WTC11 (cell line): ENCODE measurements around the gene ZNF276. TPM values are rescaled to one million over a fixed set of nuclear protein-coding genes. Genes with fewer than 3 reads are reported as not detected.

Experiments used
- ATAC-seq: fragments of 200-7000 bp; cut with Tn5 transposase; 2 replicates; pipeline ENCODE4 v1.10.0; 2021; ENCODE audit warnings: mild to moderate bottlenecking, moderate library complexity
- CTCF ChIA-PET: fragments of 300-600 bp; sonication (Branson Sonifier 250); formaldehyde crosslinking; loops from one replicate; lab custom pipeline; 2021; ENCODE audit warnings: antibody characterized with exemption; lab: Charles Lee
- POLR2A ChIA-PET: fragments of 350-600 bp; sonication (Branson Sonifier 250); formaldehyde crosslinking; loops from one replicate; lab custom pipeline; 2021; ENCODE audit warnings: antibody characterized with exemption; lab: Charles Lee
- DNase-seq: peaks from one replicate; pipeline ENCODE4 v3.0.0; 2021; ENCODE audit warnings: low spot score
- H3K27ac Mint-ChIP-seq: 2 replicates; pipeline ENCODE4 v1.8.0; 2021; ENCODE audit warnings: mixed read lengths
- H3K27me3 Mint-ChIP-seq: 2 replicates; pipeline ENCODE4 v1.8.0; 2021; ENCODE audit warnings: low read depth, mild to moderate bottlenecking, moderate library complexity, mixed read lengths
- H3K36me3 Mint-ChIP-seq: 2 replicates; pipeline ENCODE4 v1.8.0; 2021; ENCODE audit warnings: mixed read lengths
- H3K4me1 Mint-ChIP-seq: 2 replicates; pipeline ENCODE4 v1.8.0; 2022; ENCODE audit warnings: mixed read lengths
- H3K4me3 Mint-ChIP-seq: 2 replicates; pipeline ENCODE4 v1.8.0; 2021; ENCODE audit warnings: mild to moderate bottlenecking, moderate library complexity, mixed read lengths
- H3K9me3 Mint-ChIP-seq: 2 replicates; pipeline ENCODE4 v1.8.0; 2021; ENCODE audit warnings: mixed read lengths
- ARID4B ChIP-seq: sonication (generic); formaldehyde crosslinking; IDR thresholded peaks from 2 replicates; pipeline ENCODE4 v1.8.0; 2023; ENCODE audit warnings: missing genetic modification reagents, mild to moderate bottlenecking, borderline replicate concordance
- ATF1 ChIP-seq: sonication (generic); formaldehyde crosslinking; IDR thresholded peaks from 2 replicates; pipeline ENCODE4 v1.8.1; 2023; ENCODE audit warnings: mild to moderate bottlenecking, moderate library complexity, missing genetic modification reagents
- ELF4 ChIP-seq: sonication (generic); formaldehyde crosslinking; IDR thresholded peaks from 2 replicates; pipeline ENCODE4 v1.8.1; 2022; ENCODE audit warnings: low read depth, mild to moderate bottlenecking, moderate library complexity, missing genetic modification reagents
- ETV6 ChIP-seq: sonication (generic); formaldehyde crosslinking; IDR thresholded peaks from 2 replicates; pipeline ENCODE4 v1.8.1; 2022; ENCODE audit warnings: mild to moderate bottlenecking, missing genetic modification reagents
- FOXK1 ChIP-seq: sonication (generic); formaldehyde crosslinking; IDR thresholded peaks from 2 replicates; pipeline ENCODE4 v1.8.0; 2022; ENCODE audit warnings: mild to moderate bottlenecking, moderate library complexity, missing genetic modification reagents
- FOXP4 ChIP-seq: sonication (generic); formaldehyde crosslinking; IDR thresholded peaks from 2 replicates; pipeline ENCODE4 v1.8.0; 2022; ENCODE audit warnings: mild to moderate bottlenecking, missing genetic modification reagents
- IRF1 ChIP-seq: sonication (generic); formaldehyde crosslinking; IDR thresholded peaks from 2 replicates; pipeline ENCODE4 v1.8.0; 2023; ENCODE audit warnings: missing genetic modification reagents
- JAZF1 ChIP-seq: fragments of 250-450 bp; sonication (Bioruptor Pico); IDR thresholded peaks from 2 replicates; pipeline ENCODE4 v1.9.0; 2021; ENCODE audit warnings: moderate library complexity, mild to moderate bottlenecking, inconsistent platforms
- KAT7 ChIP-seq: sonication (generic); formaldehyde crosslinking; IDR thresholded peaks from 2 replicates; pipeline ENCODE4 v1.8.1; 2023; ENCODE audit warnings: missing genetic modification reagents, mild to moderate bottlenecking, borderline replicate concordance
- MAX ChIP-seq: sonication (generic); formaldehyde crosslinking; IDR thresholded peaks from 2 replicates; pipeline ENCODE4 v1.8.0; 2022; ENCODE audit warnings: mild to moderate bottlenecking, missing genetic modification reagents
- MXD4 ChIP-seq: fragments of 250-450 bp; sonication (Bioruptor Pico); IDR thresholded peaks from 2 replicates; pipeline ENCODE4 v1.8.0; 2021; ENCODE audit warnings: mild to moderate bottlenecking, moderate library complexity, borderline replicate concordance
- NR1H2 ChIP-seq: sonication (generic); formaldehyde crosslinking; IDR thresholded peaks from 2 replicates; pipeline ENCODE4 v1.9.0; 2021; ENCODE audit warnings: mild to moderate bottlenecking, moderate library complexity, missing genetic modification reagents
- SOX15 ChIP-seq: fragments of 250-450 bp; sonication (Bioruptor Pico); IDR thresholded peaks from 2 replicates; pipeline ENCODE4 v1.9.0; 2021; ENCODE audit warnings: mild to moderate bottlenecking
- SP1 ChIP-seq: sonication (generic); formaldehyde crosslinking; conservative IDR thresholded peaks from 2 replicates; pipeline ENCODE4 v1.8.1; 2022; ENCODE audit warnings: missing genetic modification reagents
- ZNF232 ChIP-seq: sonication (generic); formaldehyde crosslinking; IDR thresholded peaks from 2 replicates; pipeline ENCODE4 v1.8.0; 2022; ENCODE audit warnings: mild to moderate bottlenecking, missing genetic modification reagents
- ZNF281 ChIP-seq: sonication (generic); formaldehyde crosslinking; IDR thresholded peaks from 2 replicates; pipeline ENCODE4 v1.8.0; 2023; ENCODE audit warnings: mild to moderate bottlenecking, missing genetic modification reagents
- ZNF416 ChIP-seq: fragments of 250-450 bp; sonication (Bioruptor Pico); IDR thresholded peaks from 2 replicates; pipeline ENCODE4 v1.9.0; 2021; ENCODE audit warnings: mild to moderate bottlenecking, inconsistent platforms
- ZNF532 ChIP-seq: fragments of 250-450 bp; sonication (Bioruptor Pico); IDR thresholded peaks from 2 replicates; pipeline ENCODE4 v1.9.0; 2021; ENCODE audit warnings: mild to moderate bottlenecking, borderline replicate concordance
- total RNA-seq: library from RNA; stranded (reverse); gene quantifications from 3 replicates; pipeline ENCODE4 v1.2.3, GENCODE V29; 2021

Gene ZNF276
- total RNA-seq, 1 experiment from 2014 or later: 16.6 TPM

GRCh38 chr16:89700649-89701424, 20.5 kb upstream of the ZNF276 start (continued):
- 0 out of 2 replicates have a peak, but pooled peaks have one; percentile 3 for TF ChIP-seq ZNF281 (CRISPR knock-in tag)
- no peak for TF ChIP-seq ZNF416 (CRISPR knock-in tag)
- TF ChIP-seq ATF1 (CRISPR knock-in tag): no peak
- 0 out of 2 replicates have a peak, but pooled peaks have one; percentile 35 for TF ChIP-seq ELF4 (CRISPR knock-in tag)
- no peak for TF ChIP-seq SOX15 (CRISPR knock-in tag)
- TF ChIP-seq IRF1 (CRISPR knock-in tag): no peak
- TF ChIP-seq JAZF1: no peak
- TF ChIP-seq, all 79 proteins: peak for 17

GRCh38 chr16:89701425-89702406, 19.6 kb upstream of the ZNF276 start, which contains the start of gene SPATA2L:
TSS of gene SPATA2L (minus strand) at chr16:89701705. CDS start at chr16:89701232, 473 bp downstream.
- CTCF ChIA-PET: interaction anchor here (0.5 to 3.6 kb wide), 7 partner anchors 9 to 1142 kb away, joined by 3 to 36 read pairs (median 4); partner anchors contain the start of gene CDK10
- Mint-ChIP-seq H3K36me3 (peaks cover 3% of the 10 kb centered on the region; the same call in 1 of the 2 replicates), H3K4me1 (peaks cover 16% of the 10 kb centered on the region), H3K4me3 (peak within 1 kb of the TSS; percentile 64), H3K27ac (no peak within 1 kb of the TSS), H3K27me3 (peaks cover 34% of the 10 kb centered on the region), H3K9me3 (no peaks in the 10 kb centered on the region)
- POLR2A ChIA-PET: interaction anchor here (2.6 kb wide), 1 partner anchor 10 kb away, joined by 18 read pairs; no protein-coding TSS in a partner anchor
- ATAC-seq (peak; percentile 76), DNase-seq (peak; percentile 99)
- TF ChIP-seq ETV6: peak; percentile 45; the same call in 1 of the 2 replicates
- TF ChIP-seq FOXK1: 0 out of 2 replicates have a peak, but pooled peaks have one; percentile 20
- no peak for TF ChIP-seq ZNF532
- TF ChIP-seq KAT7 (CRISPR knock-in tag): no peak; the same call in 1 of the 2 replicates
- peak; percentile 22; the same call in 1 of the 2 replicates for TF ChIP-seq ARID4B (CRISPR knock-in tag)
- TF ChIP-seq MXD4 (CRISPR knock-in tag): no peak
- no peak for TF ChIP-seq NR1H2 (CRISPR knock-in tag)
- TF ChIP-seq ZNF232 (CRISPR knock-in tag): 0 out of 2 replicates have a peak, but pooled peaks have one; percentile 13
- 0 out of 2 replicates have a peak, but pooled peaks have one; percentile 29 for TF ChIP-seq FOXP4 (CRISPR knock-in tag)
- peak; percentile 79 for TF ChIP-seq MAX (CRISPR knock-in tag)
- peak; percentile 92 for TF ChIP-seq SP1
